GM13976 (cell line): ENCODE results near the gene PCAT7.

Experiments used
- DNase-seq: peaks from one replicate; pipeline ENCODE4 v3.0.0; 2012; ENCODE audit warnings: low spot score
- in situ Hi-C: fragments of 300-500 bp; cut with MboI; formaldehyde crosslinking; loops from one replicate; pipeline ENCODE4 v1.12.0; 2022; ENCODE audit warnings: low sequenced_read_pairs, mixed read lengths, inconsistent platforms; ENCODE audit not compliant: unreplicated experiment
- TF ChIP-seq, protein P1 (sequence below): IDR thresholded peaks from 2 replicates; pipeline ENCODE4 v1.5.1; 2012; ENCODE audit warnings: borderline replicate concordance, mild to moderate bottlenecking; ENCODE audit not compliant: insufficient read depth; ENCODE audit errors: extremely low read depth, missing control alignments, control extremely low read depth

The PCAT7 gene

DNA sequence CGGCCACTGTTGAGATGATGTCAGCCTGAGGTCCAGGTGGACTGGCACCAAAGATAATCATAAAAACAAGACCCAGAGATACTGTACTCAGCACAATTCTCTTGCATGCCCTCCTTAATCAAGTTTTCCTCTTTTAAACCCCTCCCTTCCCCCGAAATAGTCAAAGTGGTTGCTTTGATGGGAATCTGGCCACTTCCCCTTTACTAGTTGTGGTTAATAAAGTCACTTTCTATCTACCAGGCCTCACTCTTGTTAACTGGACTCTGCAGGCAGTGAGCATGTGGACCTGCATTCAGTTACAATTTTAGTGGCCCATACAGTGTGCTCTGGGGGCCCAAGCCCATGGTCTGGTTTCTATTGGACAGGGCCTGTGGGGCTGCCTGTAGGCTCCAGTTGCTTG, 21.2 kb downstream of the PCAT7 start:
- TF ChIP-seq, protein P1, sequence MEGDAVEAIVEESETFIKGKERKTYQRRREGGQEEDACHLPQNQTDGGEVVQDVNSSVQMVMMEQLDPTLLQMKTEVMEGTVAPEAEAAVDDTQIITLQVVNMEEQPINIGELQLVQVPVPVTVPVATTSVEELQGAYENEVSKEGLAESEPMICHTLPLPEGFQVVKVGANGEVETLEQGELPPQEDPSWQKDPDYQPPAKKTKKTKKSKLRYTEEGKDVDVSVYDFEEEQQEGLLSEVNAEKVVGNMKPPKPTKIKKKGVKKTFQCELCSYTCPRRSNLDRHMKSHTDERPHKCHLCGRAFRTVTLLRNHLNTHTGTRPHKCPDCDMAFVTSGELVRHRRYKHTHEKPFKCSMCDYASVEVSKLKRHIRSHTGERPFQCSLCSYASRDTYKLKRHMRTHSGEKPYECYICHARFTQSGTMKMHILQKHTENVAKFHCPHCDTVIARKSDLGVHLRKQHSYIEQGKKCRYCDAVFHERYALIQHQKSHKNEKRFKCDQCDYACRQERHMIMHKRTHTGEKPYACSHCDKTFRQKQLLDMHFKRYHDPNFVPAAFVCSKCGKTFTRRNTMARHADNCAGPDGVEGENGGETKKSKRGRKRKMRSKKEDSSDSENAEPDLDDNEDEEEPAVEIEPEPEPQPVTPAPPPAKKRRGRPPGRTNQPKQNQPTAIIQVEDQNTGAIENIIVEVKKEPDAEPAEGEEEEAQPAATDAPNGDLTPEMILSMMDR, result no peak
- no peak for DNase-seq
- in situ Hi-C loops, result no loop called here

DNA sequence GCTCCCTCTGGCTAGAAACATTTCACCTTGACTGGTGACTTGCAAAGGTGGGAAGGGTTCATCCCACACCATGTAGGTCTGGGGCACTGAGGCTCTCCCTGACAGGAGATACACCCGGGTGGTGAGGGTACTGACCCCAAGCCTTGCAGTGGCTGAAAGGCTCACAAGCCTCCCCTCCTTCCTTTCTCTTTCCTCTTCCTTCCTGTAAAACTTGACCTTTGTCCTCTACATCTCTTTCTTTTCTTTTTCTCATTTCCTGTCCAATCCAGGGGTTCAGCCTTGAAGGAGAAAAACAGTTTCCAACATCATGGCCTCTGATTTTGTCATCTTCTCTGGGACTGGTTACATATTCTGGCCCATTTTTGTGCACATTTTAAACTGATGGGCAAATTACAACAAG, 22.2 kb downstream of the PCAT7 start:
- no peak for DNase-seq
- in situ Hi-C loops, result no loop called here
- TF ChIP-seq, protein P1, result no peak

DNA sequence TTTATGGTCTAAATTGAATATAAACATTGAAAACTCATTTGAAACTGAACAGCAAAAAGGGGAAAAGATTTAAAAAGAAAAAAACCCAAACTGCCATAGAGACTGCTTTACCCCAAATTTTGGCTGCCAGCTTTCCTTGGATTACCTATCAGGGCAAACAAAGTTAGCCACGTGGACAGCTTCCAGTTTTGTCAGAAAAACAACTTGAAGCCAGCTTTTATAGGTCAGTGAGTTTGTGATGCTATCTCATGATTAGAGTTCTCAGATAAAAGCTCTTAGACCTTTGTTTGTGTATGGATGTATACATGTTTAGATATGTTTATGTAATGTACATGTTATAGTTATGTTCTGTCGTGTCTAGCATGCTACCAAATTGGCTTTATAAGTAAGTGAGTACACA, 22.7 kb downstream of the PCAT7 start:
- in situ Hi-C loops, result no loop called here
- TF ChIP-seq, protein P1, result no peak
- DNase-seq, result no peak

DNA sequence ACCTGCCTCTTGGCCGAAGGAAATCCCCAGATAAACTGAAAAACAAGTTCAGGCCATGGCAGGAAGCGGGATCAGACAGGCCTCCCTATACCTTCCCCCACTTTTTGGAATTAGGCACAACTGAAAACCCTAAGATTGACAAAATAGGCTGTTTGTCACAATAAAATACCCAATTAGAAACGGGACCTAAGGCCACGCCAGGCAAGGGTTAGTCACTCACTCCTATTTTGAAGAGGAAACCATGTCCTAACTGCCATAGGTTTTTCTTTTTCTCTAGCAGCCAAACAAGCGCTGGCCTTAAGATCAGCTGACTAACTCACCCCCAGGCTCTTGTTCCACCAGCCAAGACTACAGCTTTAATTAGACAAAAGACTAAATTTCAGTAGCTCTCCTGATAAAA, 26.8 kb downstream of the PCAT7 start:
- DNase-seq, result no peak
- TF ChIP-seq, protein P1, result no peak
- in situ Hi-C loops, result no loop called here

DNA sequence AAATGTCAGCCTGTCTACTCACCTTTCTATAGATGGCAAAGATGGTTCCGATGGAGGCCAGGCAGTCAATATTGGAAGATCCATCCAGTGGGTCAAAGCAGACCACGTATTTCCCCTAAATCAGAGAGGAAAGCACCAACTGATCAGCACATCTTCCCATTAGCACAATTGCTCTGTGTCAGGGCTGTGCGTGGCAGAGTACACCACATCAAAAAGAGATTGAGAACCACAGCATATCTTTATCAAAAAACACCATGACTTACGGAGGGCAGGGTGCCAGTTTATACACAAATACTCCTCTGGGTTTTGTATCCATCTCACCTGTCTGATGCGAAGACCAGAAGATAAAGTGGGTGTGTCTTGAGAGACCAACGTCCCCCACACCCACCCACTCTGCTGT, 29.7 kb downstream of the PCAT7 start:
- TF ChIP-seq, protein P1, result no peak
- DNase-seq, result no peak
- in situ Hi-C loops, result no loop called here

DNA sequence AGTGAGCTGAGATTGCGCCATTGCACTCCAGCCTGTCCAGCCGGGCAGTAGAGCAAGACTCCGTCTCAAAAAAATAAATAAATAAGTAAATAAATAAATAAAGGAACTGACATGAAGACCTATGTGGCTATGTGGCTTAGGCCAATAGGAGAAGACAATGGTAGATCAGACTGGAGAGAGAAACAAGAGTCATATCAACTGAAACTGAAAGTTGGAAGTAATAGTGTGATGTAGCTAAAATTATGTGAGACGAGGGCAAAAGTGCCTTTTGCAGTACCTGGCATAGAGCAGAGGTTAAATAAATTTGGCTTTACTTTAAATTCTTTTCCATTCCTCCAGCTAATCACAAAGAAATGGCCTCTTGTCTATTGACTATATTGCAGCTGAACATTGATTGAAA, 31.4 kb downstream of the PCAT7 start:
- TF ChIP-seq, protein P1, result no peak
- DNase-seq, result no peak
- in situ Hi-C loops, result no loop called here

DNA sequence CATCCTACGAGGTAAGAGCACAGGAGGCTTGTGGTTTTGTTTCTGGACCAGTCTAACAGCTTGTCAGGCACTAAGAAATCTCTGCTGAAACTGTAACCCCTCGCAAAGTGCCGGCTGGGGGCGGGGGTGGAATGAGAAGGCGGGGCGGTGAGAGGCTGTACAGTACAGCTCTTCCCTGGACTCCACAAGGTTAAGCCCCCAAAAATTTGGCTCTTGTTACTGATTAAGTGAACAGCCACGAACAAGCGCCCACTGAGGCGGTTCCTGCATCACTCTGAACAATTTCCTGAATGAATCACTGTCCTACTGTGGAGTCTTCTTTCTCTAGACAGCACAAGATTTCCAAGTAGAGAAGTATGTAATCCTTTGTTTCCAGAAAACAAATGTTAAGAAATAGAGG, 31.9 kb downstream of the PCAT7 start:
- DNase-seq, result no peak
- in situ Hi-C loops, result no loop called here
- TF ChIP-seq, protein P1, result no peak
